OCI-LY3 (cell line): ENCODE measurements around the gene L3MBTL4.

Source experiments
- EZH2phosphoT487 ChIP-seq: fragments of 200-600 bp; shearing (Covaris generic); IDR thresholded peaks from 2 replicates; pipeline ENCODE4 v1.6.1; 2018; ENCODE audit warnings: antibody characterized with exemption, mixed run types, low read depth
- TF ChIP-seq, protein P1 (sequence below): fragments of 200-600, 300-600 bp; sonication (generic); IDR thresholded peaks from 2 replicates; pipeline ENCODE4 v1.5.1; 2014; ENCODE audit warnings: antibody characterized with exemption, low read length, low read depth

DNA sequence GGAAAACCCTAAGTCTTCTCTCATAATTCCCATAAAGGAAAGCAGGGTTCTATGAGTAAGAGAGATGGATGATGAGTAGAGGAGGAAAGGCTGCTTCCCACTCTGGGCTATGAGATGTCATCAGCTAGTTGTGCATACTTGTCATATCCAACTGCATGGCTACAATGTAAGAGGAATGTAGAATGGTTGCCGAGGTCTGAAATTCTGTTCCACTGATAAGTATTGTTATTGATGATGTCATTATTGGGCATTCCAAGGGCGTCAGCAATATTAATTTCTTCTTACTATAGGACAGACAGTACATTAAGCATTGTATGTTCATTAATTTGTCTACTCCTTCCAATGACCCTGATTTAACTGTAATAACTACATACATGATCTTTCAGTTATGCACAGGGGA, 88.1 kb downstream of the L3MBTL4 start:
- TF ChIP-seq, protein P1, sequence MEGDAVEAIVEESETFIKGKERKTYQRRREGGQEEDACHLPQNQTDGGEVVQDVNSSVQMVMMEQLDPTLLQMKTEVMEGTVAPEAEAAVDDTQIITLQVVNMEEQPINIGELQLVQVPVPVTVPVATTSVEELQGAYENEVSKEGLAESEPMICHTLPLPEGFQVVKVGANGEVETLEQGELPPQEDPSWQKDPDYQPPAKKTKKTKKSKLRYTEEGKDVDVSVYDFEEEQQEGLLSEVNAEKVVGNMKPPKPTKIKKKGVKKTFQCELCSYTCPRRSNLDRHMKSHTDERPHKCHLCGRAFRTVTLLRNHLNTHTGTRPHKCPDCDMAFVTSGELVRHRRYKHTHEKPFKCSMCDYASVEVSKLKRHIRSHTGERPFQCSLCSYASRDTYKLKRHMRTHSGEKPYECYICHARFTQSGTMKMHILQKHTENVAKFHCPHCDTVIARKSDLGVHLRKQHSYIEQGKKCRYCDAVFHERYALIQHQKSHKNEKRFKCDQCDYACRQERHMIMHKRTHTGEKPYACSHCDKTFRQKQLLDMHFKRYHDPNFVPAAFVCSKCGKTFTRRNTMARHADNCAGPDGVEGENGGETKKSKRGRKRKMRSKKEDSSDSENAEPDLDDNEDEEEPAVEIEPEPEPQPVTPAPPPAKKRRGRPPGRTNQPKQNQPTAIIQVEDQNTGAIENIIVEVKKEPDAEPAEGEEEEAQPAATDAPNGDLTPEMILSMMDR, result no peak
- no peak for TF ChIP-seq EZH2phosphoT487
